HepG2 (cell line): ENCODE results near the gene CREB3. TPM values are rescaled to one million over a fixed set of nuclear protein-coding genes. Genes with fewer than 3 reads are reported as not detected.

Source experiments
- CENPBD1 ChIP-seq: sonication (generic); formaldehyde crosslinking; IDR thresholded peaks from 2 replicates; pipeline ENCODE4 v1.8.0; 2022; ENCODE audit warnings: missing genetic modification reagents, low read depth, mild to moderate bottlenecking, borderline replicate concordance
- CSRNP1 ChIP-seq: sonication (generic); formaldehyde crosslinking; IDR thresholded peaks from 2 replicates; pipeline ENCODE4 v1.8.1; 2023; ENCODE audit warnings: mild to moderate bottlenecking, missing genetic modification reagents
- FOXA3 ChIP-seq: IDR thresholded peaks from 2 replicates; pipeline ENCODE4 v1.6.1; 2016; ENCODE audit warnings: missing genetic modification reagents, missing compliant biosample characterization
- LCORL ChIP-seq, 2 experiments: fragments of 450-650 bp in 1 of 2; sonication (generic) in 1 of 2; formaldehyde crosslinking in 1 of 2; IDR thresholded peaks; 2 replicates each; pipeline versions ENCODE4 v1.5.0 to v1.6.1; 2017 to 2020; ENCODE audit warnings: antibody characterized with exemption in 1 of 2, missing genetic modification reagents in 1 of 2
- PAF1 ChIP-seq: IDR thresholded peaks from 2 replicates; pipeline ENCODE4 v1.6.1; 2016; ENCODE audit warnings: missing genetic modification reagents, missing compliant biosample characterization
- SCMH1 ChIP-seq: sonication (generic); formaldehyde crosslinking; IDR thresholded peaks from 2 replicates; pipeline ENCODE4 v1.9.0; 2021; ENCODE audit warnings: missing genetic modification reagents, mild to moderate bottlenecking, borderline replicate concordance
- WIZ ChIP-seq: sonication (generic); formaldehyde crosslinking; IDR thresholded peaks from 2 replicates; pipeline ENCODE4 v1.5.1; 2020; ENCODE audit warnings: mild to moderate bottlenecking, missing genetic modification reagents
- ZBTB40 ChIP-seq, 2 experiments: fragments of 450-650 bp in 1 of 2; sonication (generic) in 1 of 2; formaldehyde crosslinking in 1 of 2; IDR thresholded peaks; 2 replicates each; pipeline versions ENCODE4 v1.6.1 to v1.8.0; 2016 to 2022; ENCODE audit warnings: antibody characterized with exemption in 1 of 2, mild to moderate bottlenecking in 1 of 2, missing genetic modification reagents in 1 of 2
- ZNF614 ChIP-seq: IDR thresholded peaks from 2 replicates; pipeline ENCODE4 v1.6.1; 2018; ENCODE audit warnings: missing biosample characterization, missing genetic modification reagents, inconsistent platforms, borderline replicate concordance
- ZNF687 ChIP-seq: sonication (generic); formaldehyde crosslinking; IDR thresholded peaks from 2 replicates; pipeline ENCODE4 v1.5.1; 2020; ENCODE audit warnings: mild to moderate bottlenecking, missing genetic modification reagents, moderate library complexity
- polyA plus RNA-seq, 8 experiments: library from polyadenylated mRNA; depleted of rRNA in 3 of 8; stranded (reverse) in 7 of 8; unstranded in 1 of 8; fragments of >200 nt; fragmentation: Illumina TruSeq in 4 of 8; extraction: Trizol in 4 of 8; gene quantifications; 2 replicates each; pipeline versions ENCODE4 v1.2.1 to v1.2.3, GENCODE V29; 2011 to 2016; ENCODE audit warnings: low read depth in 4 of 8, missing spikeins in 1 of 8, mixed read lengths in 1 of 8; ENCODE audit not compliant: insufficient read depth in 1 of 8
- total RNA-seq, 5 experiments: library from RNA; depleted of rRNA; stranded (reverse); fragments of >200 nt; fragmentation: Illumina TruSeq; extraction: Trizol; gene quantifications; 2 replicates each; pipeline ENCODE4 v1.2.3, GENCODE V29; 2016; ENCODE audit warnings: low read depth in 1 of 5

The CREB3 gene
- total and polyA plus RNA-seq, 2 of the 13 experiments (the other 11 are each of a cell fraction or from before 2014, with no cell fraction given): 11.1 to 34.2 TPM

GRCh38 chr9:35728041-35728971 lies 4.2 kb upstream of the CREB3 start (continued):
- 0 out of 2 replicates have a peak, but pooled peaks have one; percentile 15 for TF ChIP-seq ZNF687 (CRISPR knock-in tag)
- TF ChIP-seq ZBTB40 (IDR thresholded peaks at IDR 0.05): no peak
- no peak for TF ChIP-seq ZBTB40 (CRISPR knock-in tag; IDR thresholded peaks at IDR 0.05)
- no peak for TF ChIP-seq SCMH1
- peak; percentile 17; the same call in 1 of the 2 replicates for TF ChIP-seq FOXA3 (CRISPR knock-in tag)
- no peak for TF ChIP-seq LCORL (IDR thresholded peaks at IDR 0.05)
- TF ChIP-seq LCORL (CRISPR knock-in tag; IDR thresholded peaks at IDR 0.05): peak; percentile 17; the same call in 1 of the 2 replicates
- TF ChIP-seq ZNF614 (CRISPR knock-in tag): 0 out of 2 replicates have a peak, but pooled peaks have one; percentile 23
- TF ChIP-seq CENPBD1: no peak
- TF ChIP-seq WIZ (CRISPR knock-in tag): 0 out of 2 replicates have a peak, but pooled peaks have one; percentile 42
- no peak for TF ChIP-seq CSRNP1 (CRISPR knock-in tag)
- no peak for TF ChIP-seq PAF1
